Type B pancreatic cell (in vitro differentiated cells): ENCODE results near the gene AMDHD2. TPM values are rescaled to one million over a fixed set of nuclear protein-coding genes. Genes with fewer than 3 reads are reported as not detected.
A peak's percentile ranks its signal among the peaks of the same experiment; 100 is the strongest.

Experiments used
- DNase-seq: peaks from one replicate; pipeline ENCODE4 v3.0.0; 2021; ENCODE audit warnings: mixed read lengths; ENCODE audit not compliant: unreplicated experiment; ENCODE audit errors: extremely low spot score
- H3K27ac Mint-ChIP-seq: 2 replicates; pipeline ENCODE4 v1.8.0; 2021; ENCODE audit warnings: mild to moderate bottlenecking, mixed read lengths
- H3K27me3 Mint-ChIP-seq: 2 replicates; pipeline ENCODE4 v1.8.0; 2021; ENCODE audit warnings: mixed read lengths
- H3K36me3 Mint-ChIP-seq: 2 replicates; pipeline ENCODE4 v1.8.0; 2021; ENCODE audit warnings: mixed read lengths
- H3K4me1 Mint-ChIP-seq: one replicate; pipeline ENCODE4 v1.8.0; 2021; ENCODE audit warnings: mixed read lengths; ENCODE audit not compliant: unreplicated experiment
- H3K4me3 Mint-ChIP-seq: 2 replicates; pipeline ENCODE4 v1.8.0; 2021; ENCODE audit warnings: mild to moderate bottlenecking, mixed read lengths
- H3K9me3 Mint-ChIP-seq: 2 replicates; pipeline ENCODE4 v1.8.0; 2021; ENCODE audit warnings: mixed read lengths
- total RNA-seq: library from RNA; stranded (reverse); gene quantifications from 2 replicates; pipeline ENCODE4 v1.2.1, GENCODE V29; 2021; ENCODE audit warnings: low replicate concordance
- TF ChIP-seq, protein P1 (sequence below): fragments of 200-600 bp; sonication (generic); conservative IDR thresholded peaks from 2 replicates; pipeline ENCODE4 v1.5.0; 2021; ENCODE audit warnings: antibody characterized with exemption, mild to moderate bottlenecking

AMDHD2 gene
- total RNA-seq, 1 donor from 2014 or later, result 46.1 TPM

DNA sequence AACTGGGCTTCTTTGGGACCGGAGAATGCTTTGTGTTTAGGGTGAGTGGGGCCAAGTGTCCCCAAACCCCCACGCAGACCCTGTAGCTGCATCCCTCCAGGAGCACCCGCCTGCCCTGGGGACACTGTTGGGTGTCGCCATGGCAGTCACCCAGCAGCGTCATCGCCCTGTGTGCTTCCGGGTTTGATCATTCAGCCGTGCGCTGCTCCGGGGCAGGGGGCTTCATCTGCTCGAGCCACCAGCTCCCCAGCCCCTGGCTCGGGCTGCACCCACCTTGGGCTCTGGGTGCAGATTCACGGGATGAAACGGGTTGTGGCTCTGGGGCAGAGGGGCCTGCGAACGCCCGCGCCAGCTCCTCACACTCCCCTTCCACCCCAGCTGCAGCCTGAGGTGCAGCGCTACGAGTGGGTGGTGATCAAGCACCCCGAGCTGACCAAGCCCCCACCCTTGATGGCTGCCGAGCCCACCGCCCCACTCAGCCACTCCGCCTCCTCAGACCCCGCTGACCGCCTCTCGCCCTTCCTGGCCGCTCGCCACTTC lies 20.2 kb upstream of the AMDHD2 start:
- no peaks in the 10 kb centered on the region for H3K36me3 Mint-ChIP-seq
- TF ChIP-seq, protein P1, sequence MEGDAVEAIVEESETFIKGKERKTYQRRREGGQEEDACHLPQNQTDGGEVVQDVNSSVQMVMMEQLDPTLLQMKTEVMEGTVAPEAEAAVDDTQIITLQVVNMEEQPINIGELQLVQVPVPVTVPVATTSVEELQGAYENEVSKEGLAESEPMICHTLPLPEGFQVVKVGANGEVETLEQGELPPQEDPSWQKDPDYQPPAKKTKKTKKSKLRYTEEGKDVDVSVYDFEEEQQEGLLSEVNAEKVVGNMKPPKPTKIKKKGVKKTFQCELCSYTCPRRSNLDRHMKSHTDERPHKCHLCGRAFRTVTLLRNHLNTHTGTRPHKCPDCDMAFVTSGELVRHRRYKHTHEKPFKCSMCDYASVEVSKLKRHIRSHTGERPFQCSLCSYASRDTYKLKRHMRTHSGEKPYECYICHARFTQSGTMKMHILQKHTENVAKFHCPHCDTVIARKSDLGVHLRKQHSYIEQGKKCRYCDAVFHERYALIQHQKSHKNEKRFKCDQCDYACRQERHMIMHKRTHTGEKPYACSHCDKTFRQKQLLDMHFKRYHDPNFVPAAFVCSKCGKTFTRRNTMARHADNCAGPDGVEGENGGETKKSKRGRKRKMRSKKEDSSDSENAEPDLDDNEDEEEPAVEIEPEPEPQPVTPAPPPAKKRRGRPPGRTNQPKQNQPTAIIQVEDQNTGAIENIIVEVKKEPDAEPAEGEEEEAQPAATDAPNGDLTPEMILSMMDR, result no peak
- H3K27me3 Mint-ChIP-seq, result no peaks in the 10 kb centered on the region
- no peak overlapping the region for H3K4me3 Mint-ChIP-seq
- H3K9me3 Mint-ChIP-seq, result no peaks in the 10 kb centered on the region
- H3K4me1 Mint-ChIP-seq, result peaks cover 11% of the 10 kb centered on the region
- H3K27ac Mint-ChIP-seq, result no peak overlapping the region
- DNase-seq, result no peak

DNA sequence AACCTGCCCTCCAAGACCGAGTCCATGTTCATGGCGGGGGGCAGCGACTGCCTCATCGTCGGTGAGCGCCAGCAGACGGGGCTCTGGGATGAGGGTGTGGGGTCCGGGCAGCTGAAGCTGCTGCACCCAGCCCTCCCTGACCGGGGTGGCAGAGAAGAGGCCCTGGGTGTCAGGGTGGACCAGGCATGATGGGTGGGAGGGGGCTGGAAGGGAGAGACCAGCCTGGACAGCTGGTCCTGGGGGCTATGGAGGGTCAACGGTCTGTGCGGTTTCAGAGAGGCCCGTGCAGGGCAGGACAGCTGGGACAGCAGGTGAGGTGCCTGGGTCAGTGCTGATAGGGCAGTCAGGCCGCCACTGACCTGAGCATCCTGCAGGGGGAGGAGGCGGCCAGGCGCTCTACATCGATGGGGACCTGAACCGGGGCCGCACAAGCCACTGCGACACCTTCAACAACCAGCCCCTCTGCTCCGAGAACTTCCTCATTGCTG lies 19.7 kb upstream of the AMDHD2 start:
- Mint-ChIP-seq H3K9me3 (no peaks in the 10 kb centered on the region), H3K27ac (no peak overlapping the region), H3K36me3 (no peaks in the 10 kb centered on the region), H3K4me3 (no peak overlapping the region), H3K4me1 (peaks cover 11% of the 10 kb centered on the region), H3K27me3 (no peaks in the 10 kb centered on the region)
- TF ChIP-seq, protein P1, result no peak
- DNase-seq, result no peak

DNA sequence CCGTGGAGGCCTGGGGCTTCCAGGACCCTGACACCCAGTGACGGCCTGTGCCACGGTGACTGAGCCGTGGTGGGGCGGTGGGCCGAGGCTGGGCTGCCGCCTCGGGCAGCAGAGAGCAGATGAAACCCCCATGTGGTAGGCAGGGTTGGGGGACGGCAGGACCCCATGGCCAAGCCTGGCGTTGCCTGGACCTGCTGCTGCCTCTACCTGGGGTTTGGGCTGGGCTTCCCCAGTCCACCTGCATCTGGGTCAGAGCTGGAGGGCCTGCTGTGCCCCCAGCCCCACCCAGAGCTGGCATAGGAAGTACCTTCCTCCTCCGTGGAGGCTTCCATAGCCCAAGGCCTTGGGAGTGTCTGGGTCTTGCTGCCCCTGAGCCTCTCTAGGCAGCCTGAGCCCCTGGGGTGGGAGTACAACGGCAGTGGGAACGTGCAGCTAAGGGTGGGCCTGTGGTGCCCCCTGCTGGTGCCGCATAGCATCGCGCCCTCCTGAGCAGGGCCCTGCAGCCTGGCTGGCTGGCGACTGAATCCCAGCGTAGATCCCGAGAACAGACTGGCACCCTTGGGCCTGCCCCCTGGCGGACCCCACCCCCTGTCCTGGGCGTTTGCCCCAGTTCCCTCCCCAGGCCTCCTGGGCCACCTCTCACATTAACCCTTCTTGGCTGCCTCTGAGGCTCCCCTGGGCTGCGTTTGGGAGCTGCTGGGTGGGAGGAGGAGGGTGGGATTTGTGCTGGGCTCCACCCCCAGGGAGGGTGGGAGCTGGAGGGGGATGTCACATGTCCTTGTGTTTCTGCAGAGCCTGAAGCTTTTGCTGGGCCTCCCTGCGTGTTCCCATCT lies 19.0 kb upstream of the AMDHD2 start:
- DNase-seq, result peak; percentile 89
- no peaks in the 10 kb centered on the region for H3K9me3 Mint-ChIP-seq
- H3K36me3 Mint-ChIP-seq, result no peaks in the 10 kb centered on the region
- H3K4me1 Mint-ChIP-seq, result peaks cover 11% of the 10 kb centered on the region
- H3K27ac Mint-ChIP-seq, result no peak overlapping the region
- TF ChIP-seq, protein P1, result peak; percentile 100
- H3K27me3 Mint-ChIP-seq, result no peaks in the 10 kb centered on the region
- H3K4me3 Mint-ChIP-seq, result no peak overlapping the region

DNA sequence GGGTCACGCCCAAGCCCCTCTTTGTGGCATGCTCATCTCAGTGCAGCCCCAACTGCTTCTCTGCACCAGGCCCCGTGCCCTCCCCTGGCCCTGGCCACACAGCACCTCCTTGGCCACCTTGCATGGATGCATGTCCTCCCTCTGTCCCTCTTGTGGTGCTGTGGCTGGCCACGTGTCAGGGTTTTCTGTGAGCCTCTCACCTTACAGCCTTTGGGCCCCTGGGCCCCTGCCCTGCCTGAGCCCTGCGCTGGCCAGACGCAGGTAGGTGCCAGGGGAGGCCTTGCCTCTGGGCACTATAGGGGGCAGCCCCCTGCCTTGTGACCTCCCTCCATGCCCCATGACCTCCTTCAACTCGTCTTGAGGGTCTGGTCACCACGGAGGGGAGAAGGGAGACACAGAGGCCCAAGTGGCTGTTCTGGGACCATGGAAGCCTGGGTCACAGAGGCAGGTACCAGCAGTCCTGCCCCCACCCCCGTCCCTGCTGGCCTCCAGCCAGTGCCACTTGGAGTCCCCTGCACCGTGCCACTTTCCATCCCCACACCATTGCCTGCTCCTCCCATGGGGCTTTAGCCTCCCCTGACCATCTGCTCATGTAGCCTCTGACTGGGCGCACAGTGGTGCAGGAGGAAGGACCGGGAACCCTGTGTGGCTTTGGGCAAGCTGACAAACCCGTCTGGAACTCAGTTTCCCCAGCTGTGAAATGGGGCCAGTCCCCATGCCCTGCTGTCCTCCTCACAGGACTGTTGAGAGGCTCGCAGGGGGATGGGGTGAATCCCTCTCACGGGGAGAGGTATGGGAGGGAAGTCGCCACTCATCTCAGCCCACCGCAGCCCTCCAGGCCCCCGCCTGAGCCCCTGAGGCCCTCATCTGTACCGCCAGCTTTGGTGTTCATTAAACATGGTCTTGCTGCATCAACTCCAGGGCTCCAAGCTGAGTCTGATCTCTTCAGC lies 17.9 kb upstream of the AMDHD2 start:
- H3K27ac Mint-ChIP-seq, result peak overlapping the region; percentile 69
- peaks cover 11% of the 10 kb centered on the region for H3K4me1 Mint-ChIP-seq
- H3K27me3 Mint-ChIP-seq, result no peaks in the 10 kb centered on the region
- DNase-seq, result no peak
- H3K36me3 Mint-ChIP-seq, result no peaks in the 10 kb centered on the region
- no peaks in the 10 kb centered on the region for H3K9me3 Mint-ChIP-seq
- H3K4me3 Mint-ChIP-seq, result peak overlapping the region; percentile 52
- TF ChIP-seq, protein P1, result no peak

DNA sequence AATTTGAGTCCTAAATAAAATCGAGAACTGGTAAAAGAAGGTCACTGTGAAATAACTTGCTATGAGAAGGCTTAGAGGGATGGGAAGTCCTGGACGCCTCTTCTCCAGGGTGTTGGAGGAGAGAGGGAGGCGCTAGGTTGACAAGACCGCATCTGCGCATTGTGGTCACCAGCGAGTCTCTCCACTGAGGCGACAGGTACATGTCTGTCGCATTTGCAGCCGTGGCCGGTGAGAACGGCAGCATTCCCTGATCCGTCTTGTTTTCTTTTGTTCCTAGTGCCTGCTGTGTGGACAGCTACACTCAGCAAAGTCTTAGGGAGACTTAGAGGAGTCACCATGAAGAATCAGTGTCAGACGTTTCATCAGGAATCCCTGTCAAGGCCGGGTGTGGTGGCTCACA lies 14.5 kb upstream of the AMDHD2 start:
- no peak overlapping the region for H3K4me3 Mint-ChIP-seq
- no peaks in the 10 kb centered on the region for H3K9me3 Mint-ChIP-seq
- no peak for DNase-seq
- no peaks in the 10 kb centered on the region for H3K27me3 Mint-ChIP-seq
- H3K27ac Mint-ChIP-seq, result no peak overlapping the region
- peaks cover 12% of the 10 kb centered on the region for H3K4me1 Mint-ChIP-seq
- no peaks in the 10 kb centered on the region for H3K36me3 Mint-ChIP-seq
- TF ChIP-seq, protein P1, result no peak
